Measurements from ENCODE around the gene VAMP7.
"Not testable (repeated sequence)": the region's sequence is repeated elsewhere in the genome, so short reads cannot be mapped to it uniquely, and the experiment has no call there.

The VAMP7 gene

DNA sequence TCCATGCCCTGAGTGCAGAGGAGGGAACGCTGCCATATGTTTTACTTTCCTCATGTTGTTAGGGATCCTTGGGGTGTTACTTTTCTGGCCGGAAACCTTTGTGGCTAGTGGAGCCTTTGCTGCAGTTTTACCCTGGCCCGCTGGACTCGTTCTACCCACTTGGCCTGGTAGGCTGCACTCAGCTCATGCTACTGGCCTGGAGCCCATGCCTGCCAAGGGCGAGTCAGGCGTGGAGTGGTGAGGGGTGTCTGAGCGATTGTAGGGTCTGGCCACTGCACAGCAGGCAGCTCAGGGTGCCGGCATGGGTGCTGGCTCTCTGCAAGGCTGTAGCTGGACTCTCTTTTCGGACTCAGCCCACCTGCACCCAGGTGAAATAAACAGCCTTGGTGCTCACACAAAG is 75.0 kb downstream of the VAMP7 start:
- Mint-ChIP-seq H3K9me3 (no peaks in the 10 kb centered on the region), H3K27ac (no peak overlapping the region), H3K27me3 (ENCODE audit: low read depth) (peaks cover 6% of the 10 kb centered on the region), H3K4me1 (ENCODE audit: low read depth) (no peaks in the 10 kb centered on the region), H3K4me3 (no peak overlapping the region), H3K36me3 (ENCODE audit: low read depth) (no peaks in the 10 kb centered on the region)

DNA sequence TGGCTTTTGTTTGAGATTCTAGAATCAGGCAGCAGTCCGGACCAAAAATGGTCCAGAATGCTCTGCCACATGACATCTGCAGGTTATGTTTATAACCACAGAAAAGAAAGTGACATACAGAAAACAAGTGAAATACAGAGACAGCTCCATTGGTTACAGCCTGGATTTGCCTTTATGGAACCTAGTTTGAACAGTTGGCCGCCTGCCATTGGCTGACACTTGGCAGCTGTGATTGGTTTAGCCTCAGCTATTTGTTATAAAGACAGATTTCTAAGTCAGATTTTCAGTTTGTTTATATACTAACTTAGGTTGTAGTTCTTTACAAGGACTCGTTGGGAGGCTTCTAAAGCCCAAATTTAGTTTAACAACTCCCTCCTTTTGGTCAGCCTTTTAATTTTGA is 75.5 kb downstream of the VAMP7 start:
- Mint-ChIP-seq H3K4me1 (ENCODE audit: low read depth) (no peaks in the 10 kb centered on the region), H3K27ac (no peak overlapping the region), H3K36me3 (ENCODE audit: low read depth) (no peaks in the 10 kb centered on the region), H3K4me3 (no peak overlapping the region), H3K27me3 (ENCODE audit: low read depth) (peaks cover 6% of the 10 kb centered on the region), H3K9me3 (no peaks in the 10 kb centered on the region)

DNA sequence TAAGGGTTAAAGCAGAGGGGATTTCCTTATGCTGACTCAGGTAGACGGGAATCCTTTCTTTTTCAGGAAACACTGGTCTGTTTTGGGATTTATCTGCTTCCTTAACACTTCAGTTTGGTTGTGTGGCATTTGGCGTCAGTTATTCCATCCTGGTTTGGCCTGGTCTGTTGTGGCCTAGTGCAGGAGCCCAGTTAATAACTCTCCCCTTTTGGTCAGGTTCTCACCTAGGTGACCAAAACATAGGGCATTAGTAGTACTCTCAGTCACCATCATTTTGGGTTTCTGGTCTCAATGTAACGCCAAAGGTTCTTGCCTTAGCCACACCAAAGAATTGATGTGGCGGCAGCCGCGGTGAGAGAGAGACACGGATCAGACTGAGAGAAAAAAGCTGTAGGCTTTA is 76.7 kb downstream of the VAMP7 start:
- Mint-ChIP-seq H3K36me3 (ENCODE audit: low read depth) (no peaks in the 10 kb centered on the region), H3K4me1 (ENCODE audit: low read depth) (no peaks in the 10 kb centered on the region), H3K9me3 (no peaks in the 10 kb centered on the region), H3K27ac (no peak overlapping the region), H3K4me3 (no peak overlapping the region), H3K27me3 (ENCODE audit: low read depth) (peaks cover 6% of the 10 kb centered on the region)

DNA sequence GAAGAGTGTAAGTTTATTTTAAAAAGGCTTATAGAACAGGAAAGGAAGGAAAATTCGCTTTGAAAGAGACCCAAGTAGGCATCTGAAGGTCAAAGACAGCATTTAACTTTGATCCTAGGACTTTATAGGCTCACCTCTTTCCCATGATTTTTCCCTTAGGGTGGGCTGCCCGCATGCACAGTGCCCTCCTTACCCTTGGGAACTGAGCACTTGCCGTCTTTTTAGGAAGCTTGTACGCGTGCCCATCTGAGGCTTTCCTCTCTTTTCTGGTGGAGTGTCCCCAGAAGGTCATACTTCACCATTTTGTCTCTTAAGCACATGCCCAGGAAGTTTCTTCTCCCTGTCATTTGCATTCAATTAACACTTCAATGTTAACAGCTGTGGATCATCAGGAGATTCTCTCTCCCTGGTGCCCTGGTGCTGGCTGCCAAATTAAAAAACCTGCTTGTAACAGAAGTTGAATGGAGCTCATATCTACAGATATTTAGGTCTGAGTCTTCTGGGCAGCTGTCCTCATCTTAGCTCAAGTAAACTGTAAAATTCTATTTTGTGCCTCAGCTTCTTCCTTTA is 78.0 kb downstream of the VAMP7 start:
- Mint-ChIP-seq H3K27ac (no peak overlapping the region), H3K27me3 (ENCODE audit: low read depth) (peaks cover 12% of the 10 kb centered on the region), H3K4me3 (no peak overlapping the region), H3K9me3 (peaks cover 7% of the 10 kb centered on the region), H3K36me3 (ENCODE audit: low read depth) (no peaks in the 10 kb centered on the region), H3K4me1 (ENCODE audit: low read depth) (no peaks in the 10 kb centered on the region)

DNA sequence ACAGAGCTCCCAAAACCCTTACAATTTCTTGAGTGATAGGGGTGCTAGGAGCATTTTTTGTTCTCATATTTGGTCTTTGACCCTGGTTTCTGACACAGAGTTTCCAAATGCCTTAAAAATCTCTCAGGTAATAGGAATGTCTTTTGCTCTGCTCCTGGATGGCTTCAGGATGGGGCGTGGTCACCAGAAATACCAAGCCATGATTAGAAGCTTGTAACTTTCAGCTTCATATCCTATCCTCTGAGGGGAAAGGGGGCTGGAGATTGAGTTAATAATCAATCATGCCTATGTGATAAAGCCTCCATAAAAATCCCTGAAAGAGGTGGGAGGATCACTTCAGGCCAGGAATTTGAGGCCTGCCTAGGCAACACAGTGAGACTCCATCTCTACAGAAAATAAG is 81.8 kb downstream of the VAMP7 start:
- Mint-ChIP-seq H3K9me3 (peaks cover 11% of the 10 kb centered on the region), H3K4me3 (no peak overlapping the region), H3K36me3 (ENCODE audit: low read depth) (no peaks in the 10 kb centered on the region), H3K27ac (no peak overlapping the region), H3K4me1 (ENCODE audit: low read depth) (peaks cover 10% of the 10 kb centered on the region), H3K27me3 (ENCODE audit: low read depth) (peaks cover 12% of the 10 kb centered on the region)

DNA sequence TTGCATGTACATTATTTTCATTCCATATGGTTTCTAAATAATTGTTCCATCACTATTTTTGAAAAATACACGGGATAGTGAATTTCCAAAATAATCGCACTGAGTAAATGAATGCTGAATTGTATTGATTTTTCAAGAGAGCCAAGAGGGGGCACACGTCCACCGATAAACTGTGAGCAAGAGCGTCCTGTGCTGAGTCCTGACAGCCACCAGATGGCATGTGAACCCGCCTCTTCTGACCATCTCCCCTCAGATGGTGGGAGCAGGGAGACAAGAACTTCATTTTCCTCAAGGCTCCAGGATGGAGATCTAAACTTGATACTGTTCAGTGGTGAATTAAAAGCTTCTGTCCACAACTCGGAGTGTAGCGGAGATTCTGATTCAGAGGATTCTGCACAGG is 85.7 kb downstream of the VAMP7 start:
- H3K9me3 Mint-ChIP-seq = peaks cover 26% of the 10 kb centered on the region
- H3K4me1 Mint-ChIP-seq (ENCODE audit: low read depth) = peaks cover 20% of the 10 kb centered on the region
- no peaks in the 10 kb centered on the region for H3K36me3 Mint-ChIP-seq (ENCODE audit: low read depth)
- H3K27ac Mint-ChIP-seq = no peak overlapping the region
- peaks cover 6% of the 10 kb centered on the region for H3K27me3 Mint-ChIP-seq (ENCODE audit: low read depth)
- H3K4me3 Mint-ChIP-seq = no peak overlapping the region

DNA sequence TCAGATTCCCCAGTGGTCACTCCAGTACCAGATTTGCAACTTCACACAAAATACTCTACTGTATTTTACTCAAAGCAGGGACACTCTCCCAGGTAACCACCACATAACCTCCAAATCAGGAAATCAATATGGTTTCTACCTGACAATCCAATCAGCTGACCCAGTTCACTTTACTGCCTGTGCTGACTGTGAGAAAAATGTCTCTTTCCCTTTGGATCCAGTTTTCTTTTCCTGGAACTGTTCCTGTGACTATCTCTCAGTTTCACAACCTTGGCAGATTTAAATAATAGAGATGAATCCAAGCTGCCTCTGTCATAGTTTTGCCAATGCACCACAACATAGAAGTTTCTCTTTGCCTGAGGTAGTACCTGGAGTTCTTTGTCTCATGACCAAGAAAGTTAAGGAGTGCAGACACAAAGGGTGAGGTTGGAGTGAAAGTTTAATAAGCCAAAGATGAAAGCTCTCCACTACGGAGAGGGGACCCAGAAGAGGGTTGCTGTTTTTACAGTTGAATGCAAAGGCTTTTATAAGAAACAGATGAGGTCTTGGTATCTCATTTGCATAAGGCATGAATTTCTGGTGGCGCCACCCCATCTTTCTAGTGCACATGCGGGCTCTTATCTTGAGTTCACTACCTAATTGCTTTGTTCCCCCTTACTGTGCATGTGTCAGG is 86.6 kb downstream of the VAMP7 start:
- no peak overlapping the region for H3K27ac Mint-ChIP-seq

DNA sequence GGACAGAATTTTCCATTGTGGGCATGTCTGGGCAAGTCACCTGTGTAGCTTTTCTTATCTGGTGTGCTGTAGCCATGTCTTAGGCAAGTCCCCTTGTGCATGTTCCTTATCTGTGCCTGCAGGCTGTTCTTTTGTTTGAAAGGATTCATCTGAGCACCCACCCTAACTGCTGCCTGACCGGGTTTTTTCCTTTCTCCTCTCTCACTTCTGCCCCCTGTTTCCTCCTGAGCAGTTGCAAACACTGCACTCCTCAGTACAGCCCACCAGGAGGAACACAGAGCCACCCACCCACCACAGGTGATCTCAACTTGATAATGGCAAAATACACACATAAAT is 87.1 kb downstream of the VAMP7 start:
- no peak overlapping the region for H3K4me3 Mint-ChIP-seq
- no peak overlapping the region for H3K27ac Mint-ChIP-seq
- H3K36me3 Mint-ChIP-seq (ENCODE audit: low read depth) = no peaks in the 10 kb centered on the region
- peaks cover 26% of the 10 kb centered on the region for H3K9me3 Mint-ChIP-seq
- peaks cover 20% of the 10 kb centered on the region for H3K4me1 Mint-ChIP-seq (ENCODE audit: low read depth)
- H3K27me3 Mint-ChIP-seq (ENCODE audit: low read depth) = peaks cover 6% of the 10 kb centered on the region

More for the DNA sequence above, 86.6 kb downstream of the VAMP7 start:
- Mint-ChIP-seq H3K9me3 (peaks cover 26% of the 10 kb centered on the region), H3K27me3 (ENCODE audit: low read depth) (peaks cover 6% of the 10 kb centered on the region), H3K4me3 (no peak overlapping the region), H3K36me3 (ENCODE audit: low read depth) (no peaks in the 10 kb centered on the region), H3K4me1 (ENCODE audit: low read depth) (peaks cover 20% of the 10 kb centered on the region)

DNA sequence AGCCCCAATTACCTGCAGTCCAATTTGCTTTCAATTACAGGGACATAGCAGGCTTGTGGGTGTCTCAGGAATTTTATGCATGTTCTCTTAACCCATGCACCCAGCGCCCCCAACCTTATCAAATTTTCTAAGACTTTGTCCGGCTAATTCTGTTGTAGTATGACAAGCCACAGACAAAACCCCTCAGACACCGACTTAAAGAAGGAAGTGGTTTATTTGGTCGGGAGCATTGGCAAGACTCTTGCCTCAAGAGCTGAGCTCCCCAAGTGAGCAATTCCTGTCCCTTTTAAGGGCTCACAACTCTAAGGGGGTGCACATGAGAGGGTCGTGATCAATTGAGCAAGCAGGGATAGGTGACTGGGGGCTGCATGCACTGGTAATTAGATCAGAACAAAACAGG is 87.6 kb downstream of the VAMP7 start:
- Mint-ChIP-seq H3K27ac (no peak overlapping the region), H3K4me1 (ENCODE audit: low read depth) (peaks cover 20% of the 10 kb centered on the region), H3K36me3 (ENCODE audit: low read depth) (no peaks in the 10 kb centered on the region), H3K9me3 (peaks cover 22% of the 10 kb centered on the region), H3K4me3 (no peak overlapping the region), H3K27me3 (ENCODE audit: low read depth) (peaks cover 3% of the 10 kb centered on the region)

DNA sequence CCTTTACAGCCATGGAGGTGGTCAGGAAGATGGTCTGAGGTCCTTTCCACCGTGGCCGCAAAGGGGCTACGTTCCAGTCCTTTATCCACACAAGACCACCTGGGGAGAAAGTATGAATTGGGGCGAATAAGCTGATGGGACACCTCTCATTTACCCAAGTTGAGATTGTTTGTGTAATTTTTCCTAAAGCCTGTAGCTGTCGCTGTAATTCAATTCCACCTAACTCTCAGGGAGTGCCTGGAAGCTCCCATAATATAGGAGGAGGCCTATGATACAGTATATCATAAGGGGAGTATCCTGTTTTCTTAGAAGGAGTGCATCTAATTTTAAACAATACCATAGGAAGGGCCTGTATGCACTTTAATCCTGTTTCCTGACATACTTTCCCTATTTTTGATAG is 90.5 kb downstream of the VAMP7 start:
- not testable (repeated sequence) for H3K27me3 Mint-ChIP-seq (ENCODE audit: low read depth); H3K36me3 Mint-ChIP-seq (ENCODE audit: low read depth); H3K27ac Mint-ChIP-seq; H3K4me3 Mint-ChIP-seq
- peaks cover 20% of the 10 kb centered on the region for H3K4me1 Mint-ChIP-seq (ENCODE audit: low read depth)
- peaks cover 22% of the 10 kb centered on the region for H3K9me3 Mint-ChIP-seq

DNA sequence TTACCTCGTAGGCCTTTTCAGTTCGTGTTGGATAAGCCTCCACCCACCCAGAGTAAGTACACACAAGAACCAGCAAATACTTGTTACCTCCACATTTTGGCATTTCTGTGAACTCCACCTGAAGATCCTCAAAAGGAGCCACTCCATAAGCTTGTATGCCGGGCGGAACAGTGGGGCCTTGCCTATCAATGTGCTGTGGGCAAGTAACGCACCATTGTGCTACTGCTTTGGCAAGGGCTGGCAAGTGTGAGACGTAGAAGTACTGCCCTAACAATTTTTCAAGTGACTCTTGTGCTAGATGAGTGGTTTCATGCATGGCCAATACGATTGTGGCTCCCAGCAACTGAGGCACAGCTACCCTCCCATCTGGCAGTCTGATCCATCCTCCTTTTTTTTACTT is 91.1 kb downstream of the VAMP7 start:
- not testable (repeated sequence) for H3K36me3 Mint-ChIP-seq (ENCODE audit: low read depth); H3K4me3 Mint-ChIP-seq; H3K27ac Mint-ChIP-seq; H3K27me3 Mint-ChIP-seq (ENCODE audit: low read depth)
- Mint-ChIP-seq H3K9me3 (peaks cover 22% of the 10 kb centered on the region), H3K4me1 (ENCODE audit: low read depth) (peaks cover 16% of the 10 kb centered on the region)

DNA sequence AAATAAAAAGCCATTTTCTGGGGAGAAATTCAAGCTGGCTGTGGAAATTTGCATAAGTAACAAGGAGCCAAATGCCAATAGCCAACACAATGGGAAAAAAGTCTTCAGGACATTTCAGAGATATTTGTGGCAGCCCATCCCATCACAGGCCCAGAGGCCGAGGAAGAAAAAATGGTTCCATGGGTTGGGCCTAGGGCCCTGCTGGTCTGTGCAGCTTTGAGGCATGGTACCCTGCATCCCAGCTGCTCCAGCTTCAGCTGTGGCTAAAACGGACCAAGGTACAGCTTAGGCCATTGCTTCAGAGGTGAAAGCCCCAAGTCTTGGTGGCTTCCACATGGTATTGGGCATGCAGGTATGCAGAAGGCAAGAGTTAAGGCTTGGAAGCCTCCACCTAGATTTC is 102.2 kb downstream of the VAMP7 start:
- H3K36me3 Mint-ChIP-seq (ENCODE audit: low read depth) = no peaks in the 10 kb centered on the region
- no peak overlapping the region for H3K4me3 Mint-ChIP-seq
- peaks cover 6% of the 10 kb centered on the region for H3K9me3 Mint-ChIP-seq
- H3K4me1 Mint-ChIP-seq (ENCODE audit: low read depth) = no peaks in the 10 kb centered on the region
- H3K27ac Mint-ChIP-seq = no peak overlapping the region
- no peaks in the 10 kb centered on the region for H3K27me3 Mint-ChIP-seq (ENCODE audit: low read depth)

DNA sequence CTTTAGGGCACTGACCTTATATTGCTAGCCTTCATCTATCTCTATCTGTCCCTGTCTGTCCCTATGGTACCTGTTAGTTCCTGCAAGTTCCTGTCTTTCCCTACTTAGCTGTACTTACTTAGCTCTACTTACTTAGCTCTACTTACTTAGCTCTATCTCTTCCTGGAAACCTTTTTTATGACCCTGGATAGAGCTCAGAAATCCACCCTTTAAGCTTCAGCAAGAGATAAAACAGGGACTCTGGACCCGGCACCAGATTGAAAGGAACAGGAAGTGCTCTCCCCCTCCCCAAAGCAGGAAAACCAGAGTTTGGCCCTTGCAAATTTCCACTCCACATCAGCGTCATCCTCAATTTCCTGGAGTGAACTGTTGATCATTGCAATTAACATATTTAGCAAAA is 104.1 kb downstream of the VAMP7 start:
- Mint-ChIP-seq H3K36me3 (ENCODE audit: low read depth) (no peaks in the 10 kb centered on the region), H3K27ac (no peak overlapping the region), H3K9me3 (peaks cover 6% of the 10 kb centered on the region), H3K27me3 (ENCODE audit: low read depth) (no peaks in the 10 kb centered on the region), H3K4me3 (no peak overlapping the region), H3K4me1 (ENCODE audit: low read depth) (no peaks in the 10 kb centered on the region)

DNA sequence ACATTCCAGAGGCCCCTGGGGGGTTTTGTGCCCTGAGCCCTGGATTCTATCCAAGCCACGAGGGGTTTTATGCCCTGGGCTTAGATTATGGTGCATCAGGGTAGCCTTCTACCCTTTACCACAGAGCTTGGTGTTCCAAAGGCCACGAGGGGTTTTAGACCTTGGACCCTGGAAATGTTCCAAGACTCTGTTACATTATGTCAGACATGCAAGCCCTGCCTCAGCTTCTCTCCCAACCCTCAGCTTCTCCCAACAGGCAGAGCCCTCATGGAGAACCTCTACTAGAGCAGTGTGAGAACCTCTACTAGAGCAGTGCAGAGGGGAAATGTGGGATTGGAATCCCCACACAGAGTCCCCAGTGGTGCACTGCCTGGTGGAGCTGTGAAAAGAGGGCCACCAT is 105.8 kb downstream of the VAMP7 start:
- H3K36me3 Mint-ChIP-seq (ENCODE audit: low read depth); H3K4me3 Mint-ChIP-seq; H3K4me1 Mint-ChIP-seq (ENCODE audit: low read depth); H3K9me3 Mint-ChIP-seq; H3K27ac Mint-ChIP-seq; H3K27me3 Mint-ChIP-seq (ENCODE audit: low read depth): not testable (repeated sequence)

DNA sequence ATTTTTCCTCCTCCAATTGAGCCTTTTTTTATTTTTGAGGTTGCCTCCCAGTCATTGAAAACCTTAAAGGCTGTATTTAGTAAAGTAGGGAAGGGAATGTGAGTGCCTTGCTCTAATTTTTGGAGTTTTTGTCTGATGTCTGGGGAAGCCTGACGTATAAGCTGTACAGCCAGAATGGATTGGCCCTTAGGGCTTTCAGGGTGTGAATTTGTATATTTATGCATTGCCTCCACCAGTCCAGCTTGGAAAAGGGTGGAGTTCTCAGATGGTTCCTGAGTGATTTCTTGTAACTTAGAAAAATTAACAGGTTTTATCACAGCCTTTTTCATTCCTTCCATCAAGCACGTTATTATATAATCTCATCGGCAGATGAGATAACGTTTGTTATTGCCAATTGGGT is 107.7 kb downstream of the VAMP7 start:
- Mint-ChIP-seq H3K27ac (no peak overlapping the region), H3K4me3 (no peak overlapping the region), H3K4me1 (ENCODE audit: low read depth) (no peaks in the 10 kb centered on the region), H3K27me3 (ENCODE audit: low read depth) (no peaks in the 10 kb centered on the region), H3K36me3 (ENCODE audit: low read depth) (no peaks in the 10 kb centered on the region), H3K9me3 (peaks cover 3% of the 10 kb centered on the region)

All from T-helper 1 cell treated with Interleukin-12 subunit alpha and Interleukin-12 subunit beta and Interleukin-4 antibody, amounts not matched to agents 30 μg/mL and 1 μg/mL, for 36 hours (primary cell).